ENCODE measurements around the gene KRTAP4-5.
"Not testable (repeated sequence)": the region's sequence is repeated elsewhere in the genome, so short reads cannot be mapped to it uniquely, and the experiment has no call there.

- TF ChIP-seq, protein P1, sequence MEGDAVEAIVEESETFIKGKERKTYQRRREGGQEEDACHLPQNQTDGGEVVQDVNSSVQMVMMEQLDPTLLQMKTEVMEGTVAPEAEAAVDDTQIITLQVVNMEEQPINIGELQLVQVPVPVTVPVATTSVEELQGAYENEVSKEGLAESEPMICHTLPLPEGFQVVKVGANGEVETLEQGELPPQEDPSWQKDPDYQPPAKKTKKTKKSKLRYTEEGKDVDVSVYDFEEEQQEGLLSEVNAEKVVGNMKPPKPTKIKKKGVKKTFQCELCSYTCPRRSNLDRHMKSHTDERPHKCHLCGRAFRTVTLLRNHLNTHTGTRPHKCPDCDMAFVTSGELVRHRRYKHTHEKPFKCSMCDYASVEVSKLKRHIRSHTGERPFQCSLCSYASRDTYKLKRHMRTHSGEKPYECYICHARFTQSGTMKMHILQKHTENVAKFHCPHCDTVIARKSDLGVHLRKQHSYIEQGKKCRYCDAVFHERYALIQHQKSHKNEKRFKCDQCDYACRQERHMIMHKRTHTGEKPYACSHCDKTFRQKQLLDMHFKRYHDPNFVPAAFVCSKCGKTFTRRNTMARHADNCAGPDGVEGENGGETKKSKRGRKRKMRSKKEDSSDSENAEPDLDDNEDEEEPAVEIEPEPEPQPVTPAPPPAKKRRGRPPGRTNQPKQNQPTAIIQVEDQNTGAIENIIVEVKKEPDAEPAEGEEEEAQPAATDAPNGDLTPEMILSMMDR (IDR thresholded peaks at IDR 0.05): not testable (repeated sequence)
- TF ChIP-seq EP300, POLR2A (IDR thresholded peaks at IDR 0.05): not testable (repeated sequence)
Measured at GRCh38 chr17:41105347-41105746, 44.3 kb downstream of the KRTAP4-5 start, which contains the start of gene KRTAP4-9.
